Liver (tissue), 9 donors: ENCODE measurements around the gene SGSH. TPM values are rescaled to one million over a fixed set of nuclear protein-coding genes. Genes with fewer than 3 reads are reported as not detected.

Experiments used
- DNase-seq: peaks from one replicate; pipeline ENCODE4 v3.0.0-alpha.2; 2017; ENCODE audit warnings: low spot score
- H3K27ac ChIP-seq, 2 donors: one replicate each; pipeline ENCODE4 v1.7.0; 2013; ENCODE audit warnings: inconsistent platforms in 2 of 2, low read length in 2 of 2, control low read depth in 1 of 2, low read depth in 1 of 2, mild to moderate bottlenecking in 1 of 2
- H3K27me3 ChIP-seq, 4 donors: one replicate each; pipeline versions ENCODE4 v1.6.1 to v1.7.0; 2013; ENCODE audit warnings: low read length in 3 of 4, inconsistent platforms in 1 of 4, mild to moderate bottlenecking in 1 of 4, moderate library complexity in 1 of 4; ENCODE audit not compliant: control insufficient read depth in 4 of 4, insufficient read depth in 4 of 4
- H3K36me3 ChIP-seq, 4 donors: one replicate each; pipeline versions ENCODE4 v1.6.1 to v1.7.0; 2013; ENCODE audit warnings: low read length in 3 of 4, mild to moderate bottlenecking in 3 of 4, low read depth in 1 of 4, moderate library complexity in 1 of 4; ENCODE audit not compliant: control insufficient read depth in 4 of 4, insufficient read depth in 3 of 4
- H3K4me1 ChIP-seq, 4 donors: one replicate each; pipeline versions ENCODE4 v1.6.1 to v1.7.0; 2013; ENCODE audit warnings: low read length in 3 of 4, mild to moderate bottlenecking in 3 of 4, moderate library complexity in 1 of 4; ENCODE audit not compliant: control insufficient read depth in 4 of 4, insufficient read depth in 4 of 4
- H3K4me3 ChIP-seq, 3 donors: one replicate each; pipeline versions ENCODE4 v1.6.1 to v1.7.0; 2013; ENCODE audit warnings: low read length in 3 of 3, control low read depth in 1 of 3, low read depth in 1 of 3, mild to moderate bottlenecking in 1 of 3
- H3K9ac ChIP-seq, 2 donors: one replicate each; pipeline ENCODE4 v1.7.0; 2013; ENCODE audit warnings: low read length in 2 of 2, mild to moderate bottlenecking in 2 of 2, moderate library complexity in 2 of 2, control low read depth in 1 of 2, low read depth in 1 of 2
- H3K9me3 ChIP-seq, 4 donors: one replicate each; pipeline versions ENCODE4 v1.6.1 to v1.7.0; 2013; ENCODE audit warnings: low read length in 3 of 4; ENCODE audit not compliant: control insufficient read depth in 4 of 4
- CTCF ChIP-seq: fragments of 150-350 bp; IDR thresholded peaks from 2 replicates; pipeline ENCODE4 v1.5.1; 2017; ENCODE audit warnings: improper control_type of control experiment, low read depth, low read length; ENCODE audit not compliant: missing input control
- FOXA1 ChIP-seq: IDR thresholded peaks from 2 replicates; pipeline ENCODE4 v1.6.1; 2016; ENCODE audit warnings: antibody characterized with exemption
- FOXA2 ChIP-seq: IDR thresholded peaks from 2 replicates; pipeline ENCODE4 v1.6.1; 2016; ENCODE audit warnings: antibody characterized with exemption
- GABPA ChIP-seq, 2 donors: IDR thresholded peaks in 1 of 2; conservative IDR thresholded peaks in 1 of 2; 2 replicates each; pipeline ENCODE4 v1.6.1; 2016; ENCODE audit warnings: antibody characterized with exemption in 2 of 2, mild to moderate bottlenecking in 1 of 2, moderate library complexity in 1 of 2
- HNF4G ChIP-seq: IDR thresholded peaks from 2 replicates; pipeline ENCODE4 v1.6.1; 2016; ENCODE audit warnings: antibody characterized with exemption
- JUND ChIP-seq, 2 donors: IDR thresholded peaks; 2 replicates each; pipeline ENCODE4 v1.6.1; 2016; ENCODE audit warnings: antibody characterized with exemption in 2 of 2
- NR2F2 ChIP-seq: IDR thresholded peaks from 2 replicates; pipeline ENCODE4 v1.6.1; 2016; ENCODE audit warnings: antibody characterized with exemption
- RAD21 ChIP-seq, 2 donors: IDR thresholded peaks; 2 replicates each; pipeline ENCODE4 v1.6.1; 2016; ENCODE audit warnings: antibody characterized with exemption in 2 of 2, mild to moderate bottlenecking in 2 of 2
- RXRA ChIP-seq, 2 donors: IDR thresholded peaks; 2 replicates each; pipeline ENCODE4 v1.6.1; 2017 to 2018; ENCODE audit warnings: antibody characterized with exemption in 2 of 2, mild to moderate bottlenecking in 1 of 2
- SP1 ChIP-seq: IDR thresholded peaks from 2 replicates; pipeline ENCODE4 v1.6.1; 2018; ENCODE audit warnings: antibody characterized with exemption, mild to moderate bottlenecking
- TAF1 ChIP-seq: conservative IDR thresholded peaks from 2 replicates; pipeline ENCODE4 v1.6.1; 2016; ENCODE audit warnings: antibody characterized with exemption, mild to moderate bottlenecking
- YY1 ChIP-seq: IDR thresholded peaks from 2 replicates; pipeline ENCODE4 v1.6.1; 2016; ENCODE audit warnings: antibody characterized with exemption, mild to moderate bottlenecking
- WGBS: extraction: QIAGEN DNeasy Blood & Tissue Kit; methylation state at CpG from one replicate; pipeline ENCODE4 v1.1.7; 2013; 5-methylcytosine and 5-hydroxymethylcytosine counted together
- polyA plus RNA-seq, 2 donors: library from polyadenylated mRNA; stranded (reverse) in 1 of 2; unstranded in 1 of 2; fragments of 200-250 nt in 1 of 2; fragments of >200 nt in 1 of 2; fragmentation: Nextera tagmentation in 1 of 2; extraction: Ambion mirVana in 1 of 2; gene quantifications; one replicate each; pipeline versions ENCODE4 v1.2.1 to v1.2.3, GENCODE V29; 2013 to 2015
- total RNA-seq, 2 donors: library from RNA; depleted of rRNA; stranded (reverse); fragments of >200 nt; gene quantifications; one replicate each; pipeline ENCODE4 v1.2.3, GENCODE V29; 2014
- TF ChIP-seq, protein P1 (sequence below): IDR thresholded peaks from 2 replicates; pipeline ENCODE4 v1.6.1; 2016; ENCODE audit warnings: antibody characterized with exemption
- TF ChIP-seq, protein P2 (sequence below): IDR thresholded peaks from 2 replicates; pipeline ENCODE4 v1.6.1; 2016; ENCODE audit warnings: antibody characterized with exemption
- TF ChIP-seq, protein P3 (sequence below): IDR thresholded peaks from 2 replicates; pipeline ENCODE4 v1.6.1; 2016; ENCODE audit warnings: antibody characterized with exemption, mild to moderate bottlenecking
- TF ChIP-seq, protein P4 (sequence below): IDR thresholded peaks from 2 replicates; pipeline ENCODE4 v1.6.1; 2016; ENCODE audit warnings: antibody characterized with exemption
- donor health status: healthy.
- donor health status: healthy.
- donor health status: healthy.
- donor health status: healthy.
- donor health status: healthy.

The SGSH gene
- total and polyA plus RNA-seq, 4 donors = 5.8 to 19.8 (median 12.9) TPM

DNA sequence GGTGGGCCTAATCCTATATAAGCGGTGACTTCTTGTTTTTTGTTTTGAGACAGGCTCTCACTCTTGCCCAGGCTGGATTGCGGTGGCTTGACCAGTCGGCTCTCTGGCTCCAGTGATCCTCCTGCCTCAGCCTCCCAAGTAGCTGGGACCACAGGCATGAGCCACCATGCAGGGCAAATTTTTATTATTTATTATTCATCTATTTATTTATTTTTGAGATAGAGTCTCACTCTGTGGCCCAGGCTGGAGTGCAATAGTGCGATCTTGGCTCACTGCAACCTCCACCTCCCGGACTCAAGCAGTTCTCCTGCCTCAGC lies 35.9 kb upstream of the SGSH start:
- TF ChIP-seq GABPA (IDR thresholded peaks at IDR 0.05 in 1 of 2, conservative IDR thresholded peaks at IDR 0.05 in 1 of 2) (no peak), RAD21 (IDR thresholded peaks at IDR 0.05) (no peak), RXRA (IDR thresholded peaks at IDR 0.05) (no peak), NR2F2 (no peak), CTCF (no peak), FOXA1 (no peak), JUND (IDR thresholded peaks at IDR 0.05) (no peak), YY1 (no peak), TAF1 (no peak)
- TF ChIP-seq, protein P1, sequence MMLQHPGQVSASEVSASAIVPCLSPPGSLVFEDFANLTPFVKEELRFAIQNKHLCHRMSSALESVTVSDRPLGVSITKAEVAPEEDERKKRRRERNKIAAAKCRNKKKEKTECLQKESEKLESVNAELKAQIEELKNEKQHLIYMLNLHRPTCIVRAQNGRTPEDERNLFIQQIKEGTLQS = no peak
- TF ChIP-seq, protein P2, sequence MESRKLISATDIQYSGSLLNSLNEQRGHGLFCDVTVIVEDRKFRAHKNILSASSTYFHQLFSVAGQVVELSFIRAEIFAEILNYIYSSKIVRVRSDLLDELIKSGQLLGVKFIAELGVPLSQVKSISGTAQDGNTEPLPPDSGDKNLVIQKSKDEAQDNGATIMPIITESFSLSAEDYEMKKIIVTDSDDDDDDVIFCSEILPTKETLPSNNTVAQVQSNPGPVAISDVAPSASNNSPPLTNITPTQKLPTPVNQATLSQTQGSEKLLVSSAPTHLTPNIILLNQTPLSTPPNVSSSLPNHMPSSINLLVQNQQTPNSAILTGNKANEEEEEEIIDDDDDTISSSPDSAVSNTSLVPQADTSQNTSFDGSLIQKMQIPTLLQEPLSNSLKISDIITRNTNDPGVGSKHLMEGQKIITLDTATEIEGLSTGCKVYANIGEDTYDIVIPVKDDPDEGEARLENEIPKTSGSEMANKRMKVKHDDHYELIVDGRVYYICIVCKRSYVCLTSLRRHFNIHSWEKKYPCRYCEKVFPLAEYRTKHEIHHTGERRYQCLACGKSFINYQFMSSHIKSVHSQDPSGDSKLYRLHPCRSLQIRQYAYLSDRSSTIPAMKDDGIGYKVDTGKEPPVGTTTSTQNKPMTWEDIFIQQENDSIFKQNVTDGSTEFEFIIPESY = no peak
- TF ChIP-seq, protein P3, sequence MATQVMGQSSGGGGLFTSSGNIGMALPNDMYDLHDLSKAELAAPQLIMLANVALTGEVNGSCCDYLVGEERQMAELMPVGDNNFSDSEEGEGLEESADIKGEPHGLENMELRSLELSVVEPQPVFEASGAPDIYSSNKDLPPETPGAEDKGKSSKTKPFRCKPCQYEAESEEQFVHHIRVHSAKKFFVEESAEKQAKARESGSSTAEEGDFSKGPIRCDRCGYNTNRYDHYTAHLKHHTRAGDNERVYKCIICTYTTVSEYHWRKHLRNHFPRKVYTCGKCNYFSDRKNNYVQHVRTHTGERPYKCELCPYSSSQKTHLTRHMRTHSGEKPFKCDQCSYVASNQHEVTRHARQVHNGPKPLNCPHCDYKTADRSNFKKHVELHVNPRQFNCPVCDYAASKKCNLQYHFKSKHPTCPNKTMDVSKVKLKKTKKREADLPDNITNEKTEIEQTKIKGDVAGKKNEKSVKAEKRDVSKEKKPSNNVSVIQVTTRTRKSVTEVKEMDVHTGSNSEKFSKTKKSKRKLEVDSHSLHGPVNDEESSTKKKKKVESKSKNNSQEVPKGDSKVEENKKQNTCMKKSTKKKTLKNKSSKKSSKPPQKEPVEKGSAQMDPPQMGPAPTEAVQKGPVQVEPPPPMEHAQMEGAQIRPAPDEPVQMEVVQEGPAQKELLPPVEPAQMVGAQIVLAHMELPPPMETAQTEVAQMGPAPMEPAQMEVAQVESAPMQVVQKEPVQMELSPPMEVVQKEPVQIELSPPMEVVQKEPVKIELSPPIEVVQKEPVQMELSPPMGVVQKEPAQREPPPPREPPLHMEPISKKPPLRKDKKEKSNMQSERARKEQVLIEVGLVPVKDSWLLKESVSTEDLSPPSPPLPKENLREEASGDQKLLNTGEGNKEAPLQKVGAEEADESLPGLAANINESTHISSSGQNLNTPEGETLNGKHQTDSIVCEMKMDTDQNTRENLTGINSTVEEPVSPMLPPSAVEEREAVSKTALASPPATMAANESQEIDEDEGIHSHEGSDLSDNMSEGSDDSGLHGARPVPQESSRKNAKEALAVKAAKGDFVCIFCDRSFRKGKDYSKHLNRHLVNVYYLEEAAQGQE = no peak
- no peak overlapping the region for H3K27ac ChIP-seq
- H3K9ac ChIP-seq = no peak overlapping the region

GRCh38 chr17:80254396-80255251 lies 34.5 kb upstream of the SGSH start:
- Histone ChIP-seq H3K9me3 (no peaks in the 10 kb centered on the region), H3K4me3 (no peak overlapping the region), H3K27ac (peak overlapping the region in 1 of 2 donors; percentile 23), H3K36me3 (peaks cover 0 to 3% (median 0%) of the 10 kb centered on the region in 4 donors), H3K4me1 (no peaks in the 10 kb centered on the region), H3K9ac (no peak overlapping the region), H3K27me3 (no peaks in the 10 kb centered on the region)
- TF ChIP-seq FOXA2 (no peak), FOXA1 (no peak), GABPA (IDR thresholded peaks at IDR 0.05 in 1 of 2, conservative IDR thresholded peaks at IDR 0.05 in 1 of 2) (no peak), RXRA (IDR thresholded peaks at IDR 0.05) (no peak), TAF1 (no peak), HNF4G (no peak), SP1 (no peak), RAD21 (IDR thresholded peaks at IDR 0.05) (no peak)
- TF ChIP-seq, protein P4, sequence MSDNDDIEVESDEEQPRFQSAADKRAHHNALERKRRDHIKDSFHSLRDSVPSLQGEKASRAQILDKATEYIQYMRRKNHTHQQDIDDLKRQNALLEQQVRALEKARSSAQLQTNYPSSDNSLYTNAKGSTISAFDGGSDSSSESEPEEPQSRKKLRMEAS = no peak
- 66% methylated on average over 13 of the region's 13 CpGs for WGBS
- no peak for DNase-seq

More for the DNA sequence above, 35.9 kb upstream of the SGSH start:
- H3K27me3 ChIP-seq = no peaks in the 10 kb centered on the region
- WGBS = 99% methylated on average over 5 of the region's 5 CpGs
- no peaks in the 10 kb centered on the region for H3K9me3 ChIP-seq
- DNase-seq = no peak
- peaks cover 0 to 4% (median 2%) of the 10 kb centered on the region in 4 donors for H3K4me1 ChIP-seq
- peaks cover 0 to 3% (median 0%) of the 10 kb centered on the region in 4 donors for H3K36me3 ChIP-seq
- no peak overlapping the region for H3K4me3 ChIP-seq
